Activated CD4-positive, alpha-beta T cell treated with anti-CD3 and anti-CD28 coated beads for 24 hours (primary cell): ENCODE results near the gene ZSCAN22.
A peak's percentile ranks its signal among the peaks of the same experiment; 100 is the strongest.
"Not testable (repeated sequence)": the region's sequence is repeated elsewhere in the genome, so short reads cannot be mapped to it uniquely, and the experiment has no call there.

Experiments used
- DNase-seq, 2 donors: peaks; one replicate each; pipeline ENCODE4 v3.0.0-alpha.2; 2020; ENCODE audit warnings: low read depth in 2 of 2

ZSCAN22 gene

GRCh38 chr19:58317476-58318072, 9.2 kb upstream of the ZSCAN22 start:
- no peak for DNase-seq

- DNase-seq: no peak
These were observed 8.5 kb upstream of the ZSCAN22 start for GRCh38 chr19:58318297-58318696.

DNA sequence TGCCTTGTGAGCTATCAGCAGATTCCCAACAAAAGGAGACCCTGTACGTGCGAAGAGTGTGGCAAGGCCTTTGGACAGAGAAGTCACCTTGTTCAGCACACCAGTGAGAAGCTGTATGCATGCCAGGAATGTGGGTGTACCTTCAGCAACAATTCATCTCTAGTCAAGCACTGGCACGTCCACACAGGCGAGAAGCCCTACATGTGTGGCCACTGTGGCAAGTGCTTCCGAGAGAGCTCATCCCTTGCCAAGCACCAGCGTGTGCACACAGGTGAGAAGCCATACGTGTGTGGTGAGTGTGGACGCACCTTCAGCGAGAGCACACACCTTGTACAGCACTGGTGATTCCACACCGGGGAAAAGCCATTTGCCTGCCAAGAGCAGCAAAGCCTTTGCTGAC, 7.6 kb upstream of the ZSCAN22 start:
- DNase-seq: no peak

DNA sequence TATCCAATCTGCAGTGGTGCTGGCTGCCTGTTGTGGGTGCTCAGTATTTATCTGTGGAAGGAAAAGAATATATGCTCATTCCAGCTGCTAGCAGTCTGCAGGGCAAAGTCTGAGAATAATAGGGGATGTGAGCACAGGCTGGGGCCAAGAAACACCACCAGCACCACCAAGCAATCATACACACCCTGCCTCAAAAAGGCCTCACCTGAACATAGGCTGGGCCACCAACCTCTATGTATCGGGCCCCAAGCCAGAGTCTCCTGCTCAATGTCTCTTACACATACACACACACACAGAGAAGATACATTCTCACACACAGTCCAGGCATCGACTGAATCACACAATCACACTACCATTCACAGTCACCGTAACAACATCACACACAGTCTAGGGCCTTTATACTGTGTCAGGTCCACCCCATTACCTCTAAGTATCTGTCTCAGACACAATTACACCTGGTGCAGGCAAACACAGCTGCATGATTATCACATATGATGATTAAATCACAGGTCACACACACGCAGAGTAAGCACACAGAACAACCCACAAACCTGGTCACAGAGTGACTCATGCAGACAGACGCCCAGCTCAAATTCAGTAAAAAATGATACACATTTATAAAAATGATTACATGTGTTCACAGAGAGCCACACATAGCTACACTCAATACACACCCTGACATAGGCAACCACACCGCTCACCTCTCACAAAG, 1.3 kb upstream of the ZSCAN22 start:
- no peak for DNase-seq

DNA sequence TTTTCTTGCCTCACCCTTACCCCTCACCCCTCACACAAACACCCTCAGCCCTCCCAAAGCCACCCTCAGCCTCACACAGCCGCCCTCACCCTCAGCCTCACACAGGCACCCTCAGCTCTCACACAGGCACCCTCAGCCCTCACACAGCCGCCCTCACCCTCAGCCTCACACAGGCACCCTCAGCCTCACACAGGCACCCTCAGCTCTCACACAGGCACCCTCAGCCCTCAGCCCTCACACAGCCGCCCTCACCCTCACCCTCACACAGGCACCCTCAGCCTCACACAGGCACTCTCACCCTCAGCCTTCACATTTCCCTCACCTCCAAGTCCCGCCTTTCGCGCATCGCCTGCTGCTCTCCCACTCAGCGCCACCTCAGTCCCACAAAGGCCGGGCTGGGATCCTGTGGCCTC, 287 bp upstream of the ZSCAN22 start:
- DNase-seq: no peak

GRCh38 chr19:58328999-58329398, 2.2 kb downstream of the ZSCAN22 start:
- no peak for DNase-seq

DNA sequence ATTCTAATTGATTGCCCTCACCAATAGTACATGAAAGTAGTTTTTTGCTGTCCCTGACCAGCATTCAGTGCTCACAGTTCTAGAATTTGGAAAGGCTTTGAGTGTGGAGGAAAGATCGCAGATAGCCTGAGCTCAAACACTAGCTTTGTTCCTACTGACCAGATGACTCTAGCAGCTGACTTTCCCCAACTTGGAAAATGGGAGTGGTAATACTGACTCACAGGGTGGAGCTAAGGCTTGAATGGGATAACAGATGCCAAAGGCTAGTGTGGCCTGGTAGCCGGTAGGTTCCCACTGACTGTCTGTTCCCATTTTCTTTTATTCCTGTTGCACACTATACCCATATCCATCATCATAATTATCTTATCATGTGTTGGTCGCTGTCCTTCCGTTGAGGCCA, 3.7 kb downstream of the ZSCAN22 start:
- DNase-seq: no peak

DNA sequence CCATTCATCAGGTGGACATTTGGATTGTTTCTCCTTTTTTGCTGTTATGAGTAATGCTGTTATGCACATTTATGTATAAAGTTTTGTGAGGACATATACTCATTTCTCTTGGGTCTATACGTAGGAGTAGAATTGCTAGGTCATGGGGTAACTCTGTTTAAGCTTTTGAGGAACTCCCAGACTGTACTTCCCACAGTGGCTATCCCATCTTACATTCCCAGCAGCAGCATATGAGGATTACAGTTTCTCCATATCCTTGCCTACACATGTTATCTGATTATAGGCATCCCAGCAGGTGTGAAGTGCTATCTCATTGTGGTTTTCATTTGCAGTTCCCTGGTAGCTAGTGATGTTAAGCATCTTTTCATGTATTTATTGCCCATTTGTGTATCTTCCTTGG, 5.9 kb downstream of the ZSCAN22 start:
- DNase-seq: no peak

DNA sequence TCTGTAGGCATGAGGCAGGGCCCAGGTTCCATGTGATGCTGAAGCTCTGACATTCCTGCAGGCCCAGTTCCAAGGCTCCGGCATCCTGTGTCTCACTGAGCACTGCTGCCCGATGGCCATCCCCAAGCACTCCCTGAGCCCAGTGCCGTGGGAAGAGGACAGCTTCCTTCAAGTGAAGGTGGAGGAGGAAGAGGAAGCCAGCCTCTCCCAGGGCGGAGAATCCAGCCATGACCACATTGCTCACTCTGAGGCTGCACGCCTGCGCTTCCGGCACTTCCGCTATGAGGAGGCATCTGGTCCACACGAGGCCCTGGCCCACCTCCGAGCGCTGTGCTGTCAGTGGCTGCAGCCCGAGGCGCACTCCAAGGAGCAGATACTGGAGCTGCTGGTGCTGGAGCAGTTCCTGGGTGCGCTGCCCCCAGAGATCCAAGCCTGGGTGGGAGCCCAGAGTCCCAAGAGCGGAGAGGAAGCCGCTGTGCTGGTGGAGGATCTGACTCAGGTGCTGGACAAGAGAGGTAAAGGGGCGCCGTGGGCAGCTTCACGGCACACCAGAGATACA, 8.0 kb downstream of the ZSCAN22 start:
- no peak for DNase-seq

- DNase-seq: no peak
These were observed 8.8 kb downstream of the ZSCAN22 start for GRCh38 chr19:58335630-58336029.

- DNase-seq: no peak
These were observed 9.4 kb downstream of the ZSCAN22 start for GRCh38 chr19:58336216-58336615.

DNA sequence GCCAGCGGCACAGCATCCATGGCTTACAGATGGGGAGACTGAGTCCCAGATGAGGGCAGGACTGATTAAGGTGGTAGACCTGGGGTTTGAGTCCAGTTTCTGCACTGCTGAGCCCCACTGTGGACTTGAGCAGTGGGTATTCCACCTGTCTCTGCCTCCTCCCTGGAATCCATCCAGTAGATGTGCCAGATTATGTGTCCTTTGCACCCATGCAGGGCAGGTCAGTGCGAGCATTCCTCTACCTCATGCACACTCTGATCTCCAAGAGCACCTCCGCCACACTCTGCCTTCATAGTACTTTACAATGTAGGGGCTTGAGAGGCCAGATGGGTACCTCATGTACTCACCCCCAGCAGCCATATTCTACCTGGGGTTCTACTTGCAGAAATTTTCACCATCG, 10.0 kb downstream of the ZSCAN22 start:
- no peak for DNase-seq

DNA sequence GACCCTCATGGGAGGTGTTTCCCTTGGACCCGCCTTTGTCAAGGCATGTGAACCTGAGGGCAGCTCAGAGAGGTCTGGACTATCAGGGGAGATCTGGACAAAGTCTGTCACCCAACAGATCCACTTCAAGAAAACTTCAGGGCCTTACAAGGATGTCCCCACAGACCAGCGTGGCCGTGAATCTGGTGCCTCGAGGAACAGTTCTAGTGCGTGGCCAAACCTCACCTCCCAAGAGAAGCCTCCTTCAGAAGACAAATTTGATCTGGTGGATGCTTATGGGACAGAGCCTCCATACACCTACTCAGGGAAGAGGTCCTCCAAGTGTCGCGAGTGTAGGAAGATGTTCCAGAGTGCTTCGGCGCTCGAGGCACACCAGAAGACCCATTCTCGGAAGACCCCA, 11.5 kb downstream of the ZSCAN22 start:
- DNase-seq: no peak

- no peak for DNase-seq
These were observed 12.2 kb downstream of the ZSCAN22 start for GRCh38 chr19:58338825-58339558.

DNA sequence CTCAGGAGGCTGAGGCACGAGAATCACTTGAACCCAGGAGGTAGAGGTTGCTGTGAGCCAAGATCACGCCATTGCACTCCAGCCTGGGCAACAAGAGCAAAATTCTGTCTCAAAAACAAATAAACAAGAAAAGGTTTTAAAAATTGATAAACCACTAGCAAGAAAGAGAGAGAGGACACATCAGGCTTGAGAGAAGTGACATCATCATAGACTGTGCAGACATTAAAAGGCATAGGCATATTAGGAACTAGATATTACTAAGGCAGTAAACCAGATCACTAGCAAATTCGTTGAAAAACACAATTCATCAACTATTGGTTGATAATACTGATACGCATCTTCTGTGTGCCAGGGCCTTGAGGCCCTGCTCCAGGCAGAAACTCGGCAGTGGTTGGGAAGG, 18.8 kb downstream of the ZSCAN22 start:
- no peak for DNase-seq

DNA sequence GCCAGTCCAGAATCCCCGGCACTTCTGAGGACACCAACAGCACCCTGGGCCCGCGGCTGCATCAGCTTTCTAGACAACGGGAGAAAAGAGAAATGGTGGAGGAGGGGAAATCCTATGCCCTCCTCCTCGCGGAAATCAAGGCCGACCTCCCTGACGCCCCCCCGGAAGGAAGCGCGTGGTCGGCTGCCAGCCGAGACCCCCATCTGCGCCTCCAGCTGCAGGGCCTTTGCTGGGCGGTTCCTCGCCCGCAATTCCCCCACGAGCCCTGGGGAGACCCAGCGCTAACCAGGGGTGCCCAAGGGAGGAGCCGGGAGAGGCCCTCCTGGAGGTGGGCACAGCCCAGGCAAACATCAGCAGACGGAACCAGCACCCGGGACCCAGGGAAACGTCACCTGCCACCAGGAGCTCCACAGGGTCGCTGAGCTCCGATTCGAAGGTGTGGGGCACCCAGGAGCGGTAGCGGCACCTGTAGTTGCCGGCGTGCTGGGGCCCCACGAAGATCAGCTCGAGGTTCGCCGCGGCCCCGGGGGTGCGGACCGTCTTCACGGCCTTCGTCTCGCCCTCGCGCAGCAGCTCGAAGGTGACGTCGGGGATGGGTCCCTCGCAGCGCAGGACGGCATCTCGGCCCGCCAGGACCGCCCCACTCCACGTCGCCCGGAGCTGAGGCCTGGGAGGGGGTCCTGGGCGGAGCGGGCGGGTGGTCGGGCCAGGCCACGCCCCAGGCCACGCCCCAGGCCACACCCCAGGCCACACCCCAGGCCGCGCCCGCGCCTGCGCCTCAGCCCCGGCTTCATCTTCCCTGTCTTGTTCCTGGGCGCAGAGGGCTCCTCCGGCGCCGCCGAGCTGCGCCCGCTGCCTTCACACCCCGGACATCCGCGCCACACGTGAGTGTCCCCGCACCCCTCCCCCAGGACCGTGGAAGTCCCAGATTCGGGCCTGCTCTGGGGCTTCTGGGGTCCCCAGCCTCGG, 20.5 kb downstream of the ZSCAN22 start:
- peak; percentile 47 to 54 for DNase-seq

GRCh38 chr19:58348080-58348479, 21.3 kb downstream of the ZSCAN22 start:
- not testable (repeated sequence) for DNase-seq

DNA sequence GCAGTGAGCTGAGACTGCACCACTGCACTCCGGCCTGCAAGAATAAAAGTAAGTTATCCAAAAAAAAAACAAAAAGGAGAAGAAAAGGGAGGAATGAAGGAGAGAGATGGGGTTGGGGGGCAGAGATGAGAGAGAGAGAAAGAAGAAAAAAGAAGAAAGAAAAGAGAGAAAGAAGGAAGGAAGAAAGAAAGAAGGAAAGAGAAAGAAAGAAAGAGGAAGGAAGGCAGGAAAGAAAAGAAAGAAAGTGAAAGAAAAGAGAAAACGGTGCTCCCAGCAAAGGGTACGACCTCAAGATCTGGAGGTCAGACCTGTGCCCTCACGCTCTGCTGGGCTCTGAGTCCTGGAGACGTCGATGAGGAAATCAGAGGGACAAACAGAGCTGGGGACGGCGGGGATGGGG, 22.8 kb downstream of the ZSCAN22 start:
- no peak for DNase-seq

DNA sequence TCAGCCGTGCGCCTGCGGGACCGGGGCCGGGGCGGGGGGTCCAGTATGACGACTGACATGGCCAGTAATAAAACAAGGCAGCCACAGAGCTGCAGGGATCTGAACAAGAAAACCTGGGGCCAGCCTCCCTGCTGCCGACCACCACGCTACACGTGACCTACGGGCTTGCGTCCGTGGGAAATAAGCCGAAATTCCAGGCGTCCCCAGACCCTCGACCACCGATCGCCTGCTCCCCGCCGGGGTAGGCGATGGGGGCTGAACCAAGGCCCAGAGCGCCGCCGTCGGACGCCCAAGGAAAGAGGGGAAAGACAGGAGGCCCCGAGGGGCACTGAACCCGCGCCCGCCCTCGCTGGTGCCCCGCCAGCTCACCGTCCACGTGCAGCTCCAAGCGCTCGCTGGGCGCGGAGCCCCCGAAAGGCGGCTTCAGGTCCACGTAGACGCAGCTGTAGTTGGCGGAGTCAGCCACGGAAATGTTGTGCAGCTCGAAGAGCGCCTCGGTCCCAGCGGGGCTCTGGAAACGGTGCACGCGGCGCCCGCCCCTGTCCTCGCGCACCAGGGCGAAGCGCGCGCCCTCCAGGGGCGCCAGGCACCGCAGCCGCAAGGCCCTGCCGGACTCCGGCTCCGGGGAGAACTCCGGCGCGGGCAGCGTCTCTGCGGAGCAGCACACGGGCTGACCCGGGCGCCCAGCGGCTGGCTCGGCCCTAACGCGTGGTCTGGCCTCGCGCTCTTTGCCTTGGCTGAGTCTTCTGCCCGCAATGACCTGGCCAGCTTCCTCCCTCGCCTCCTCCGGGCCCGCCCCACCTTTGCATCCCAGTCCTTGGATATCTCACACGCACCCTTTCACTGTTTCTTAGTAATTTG, 23.4 kb downstream of the ZSCAN22 start:
- DNase-seq: no peak

DNA sequence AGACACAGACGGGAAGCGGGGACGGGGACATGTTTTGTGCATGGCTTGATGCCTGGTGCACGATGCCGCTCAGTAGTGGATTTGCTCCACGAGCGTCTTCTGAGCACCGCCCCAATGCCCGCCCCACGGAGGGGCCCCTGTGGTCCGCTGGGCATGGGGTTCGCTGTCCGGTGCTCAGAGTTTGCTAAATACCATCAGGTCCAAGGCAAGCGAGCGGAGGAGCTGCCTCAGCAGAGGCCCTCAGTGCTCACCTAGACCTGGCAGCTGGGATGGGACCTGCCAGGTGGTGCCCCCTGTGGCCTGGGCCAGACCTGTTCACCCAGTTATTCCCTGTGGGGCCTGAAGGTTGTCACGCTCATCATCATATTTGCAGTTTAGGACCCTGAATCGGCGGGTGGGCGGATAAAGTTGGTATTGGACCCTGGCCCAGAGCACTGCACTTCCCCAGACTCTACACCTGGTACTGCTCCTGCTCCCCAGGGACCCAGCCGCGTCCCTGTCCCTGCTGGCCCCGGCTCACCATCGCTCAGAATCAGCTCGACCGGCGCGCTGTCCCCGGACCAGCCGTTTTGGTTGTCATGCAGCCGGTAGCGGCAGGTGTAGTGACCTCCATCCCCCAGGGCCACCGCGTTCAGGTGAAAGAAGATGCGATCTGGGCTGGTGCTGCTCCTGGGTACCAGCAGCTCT, 24.2 kb downstream of the ZSCAN22 start:
- no peak for DNase-seq
